Measurements from ENCODE around the gene SND1.

The SND1 gene

DNA sequence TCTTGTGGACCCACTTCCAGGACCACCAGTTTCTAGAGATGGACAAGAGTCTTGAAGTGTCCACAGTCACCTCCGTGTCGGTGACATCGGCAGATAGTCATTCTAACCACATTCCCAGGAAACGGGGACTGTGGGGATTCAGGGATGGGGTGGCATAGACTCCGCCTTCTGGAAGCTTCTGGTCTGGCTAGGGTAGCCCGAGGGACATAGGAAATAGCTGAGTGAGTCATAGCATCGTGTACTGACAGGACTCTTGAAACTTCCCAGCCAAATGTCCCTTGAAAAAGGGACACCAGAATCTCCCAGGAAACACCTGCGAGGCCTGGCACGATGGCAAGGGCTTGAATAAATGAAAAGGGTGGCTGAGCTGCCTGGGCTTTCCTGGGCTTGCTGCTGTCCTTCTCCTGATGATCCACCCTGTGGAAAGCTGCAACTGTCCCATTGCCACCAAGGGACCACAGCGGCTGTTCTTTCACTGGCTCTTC is 463.4 kb downstream of the SND1 start:
- TF ChIP-seq, protein P1, sequence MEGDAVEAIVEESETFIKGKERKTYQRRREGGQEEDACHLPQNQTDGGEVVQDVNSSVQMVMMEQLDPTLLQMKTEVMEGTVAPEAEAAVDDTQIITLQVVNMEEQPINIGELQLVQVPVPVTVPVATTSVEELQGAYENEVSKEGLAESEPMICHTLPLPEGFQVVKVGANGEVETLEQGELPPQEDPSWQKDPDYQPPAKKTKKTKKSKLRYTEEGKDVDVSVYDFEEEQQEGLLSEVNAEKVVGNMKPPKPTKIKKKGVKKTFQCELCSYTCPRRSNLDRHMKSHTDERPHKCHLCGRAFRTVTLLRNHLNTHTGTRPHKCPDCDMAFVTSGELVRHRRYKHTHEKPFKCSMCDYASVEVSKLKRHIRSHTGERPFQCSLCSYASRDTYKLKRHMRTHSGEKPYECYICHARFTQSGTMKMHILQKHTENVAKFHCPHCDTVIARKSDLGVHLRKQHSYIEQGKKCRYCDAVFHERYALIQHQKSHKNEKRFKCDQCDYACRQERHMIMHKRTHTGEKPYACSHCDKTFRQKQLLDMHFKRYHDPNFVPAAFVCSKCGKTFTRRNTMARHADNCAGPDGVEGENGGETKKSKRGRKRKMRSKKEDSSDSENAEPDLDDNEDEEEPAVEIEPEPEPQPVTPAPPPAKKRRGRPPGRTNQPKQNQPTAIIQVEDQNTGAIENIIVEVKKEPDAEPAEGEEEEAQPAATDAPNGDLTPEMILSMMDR (IDR thresholded peaks at IDR 0.05; ENCODE audit: insufficient read depth, low read length, poor library complexity, severe bottlenecking), result no peak
- H3K4me3 ChIP-seq (replicated peaks; ENCODE audit: low read depth, low read length), result no peak overlapping the region
- no peak for DNase-seq (ENCODE audit: extremely low read depth, insufficient read length)
- no peaks in the 10 kb centered on the region for H3K27me3 ChIP-seq (replicated peaks; ENCODE audit: control insufficient read depth, insufficient read depth, low read length)
- no peaks in the 10 kb centered on the region for H3K36me3 ChIP-seq (ENCODE audit: control insufficient read depth, insufficient read depth, low read length)

DNA sequence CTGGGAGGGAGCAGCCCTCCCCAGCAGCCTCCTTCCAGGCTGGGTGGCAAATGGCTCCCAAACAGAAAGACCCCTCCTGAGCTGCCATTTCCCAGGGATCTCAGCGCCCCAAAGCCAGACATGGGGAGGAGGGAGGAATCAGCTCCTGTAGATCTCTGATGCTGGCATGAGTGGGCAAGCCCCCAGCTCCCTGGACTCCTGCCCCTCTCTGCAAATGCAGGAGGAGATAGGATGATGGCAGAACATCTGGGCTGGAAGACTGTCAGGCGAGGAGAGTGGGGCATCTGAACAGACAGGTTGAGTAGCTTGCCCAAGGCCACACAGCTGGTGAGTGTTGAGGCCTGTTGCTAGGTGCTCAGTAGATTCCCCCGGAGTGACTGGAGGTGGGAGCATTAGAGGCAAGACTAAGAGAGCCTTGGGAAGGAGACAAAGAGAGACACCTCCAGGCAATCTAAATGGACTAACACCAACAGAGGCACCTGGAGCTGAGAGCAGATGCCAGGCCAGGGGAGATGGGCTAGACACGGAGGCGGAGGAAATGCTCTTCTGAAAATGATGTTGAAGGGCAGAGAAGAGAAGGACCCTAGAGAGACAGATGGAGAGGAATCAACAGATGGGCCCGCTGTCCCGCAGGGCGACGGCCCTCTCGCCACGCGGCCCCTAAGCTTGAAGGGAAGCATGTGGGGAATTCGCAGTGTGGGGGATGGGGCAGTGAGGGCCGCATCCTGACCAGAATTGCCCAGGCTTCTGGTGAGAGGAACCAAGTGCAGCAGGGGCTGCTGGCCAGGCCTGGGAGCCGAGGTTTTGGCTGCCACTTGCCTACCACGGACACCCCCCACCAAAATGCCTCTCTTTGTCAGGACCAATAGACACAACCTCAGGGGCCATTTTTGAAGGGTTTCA is 464.1 kb downstream of the SND1 start:
- peaks cover 2% of the 10 kb centered on the region for H3K27me3 ChIP-seq (replicated peaks; ENCODE audit: control insufficient read depth, insufficient read depth, low read length)
- no peak for DNase-seq (ENCODE audit: extremely low read depth, insufficient read length)

DNA sequence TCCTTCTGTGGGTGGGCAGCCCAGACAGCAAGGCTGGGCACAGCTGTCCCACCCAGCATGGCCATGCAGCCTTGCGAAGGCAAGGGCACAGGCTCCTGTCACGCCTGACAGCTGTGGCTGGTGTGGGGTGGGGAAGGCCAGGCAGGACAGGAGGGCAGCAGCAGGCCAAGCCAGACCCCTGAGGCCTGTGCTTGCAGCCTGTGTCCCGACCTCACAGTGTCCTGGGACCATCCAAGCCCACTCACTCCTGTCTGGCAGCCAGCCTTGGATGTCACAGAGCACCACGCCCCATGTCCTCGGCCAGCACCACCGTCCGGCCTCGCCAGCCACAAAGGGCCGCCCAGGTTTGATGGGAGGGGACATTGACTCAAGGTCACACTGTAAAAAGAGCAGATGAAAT is 464.7 kb downstream of the SND1 start:
- TF ChIP-seq, protein P1 (IDR thresholded peaks at IDR 0.05; ENCODE audit: insufficient read depth, low read length, poor library complexity, severe bottlenecking), result no peak
- H3K36me3 ChIP-seq (ENCODE audit: control insufficient read depth, insufficient read depth, low read length), result no peaks in the 10 kb centered on the region

More for the DNA sequence above, 464.1 kb downstream of the SND1 start:
- H3K36me3 ChIP-seq (ENCODE audit: control insufficient read depth, insufficient read depth, low read length), result no peaks in the 10 kb centered on the region
- TF ChIP-seq, protein P1 (IDR thresholded peaks at IDR 0.05; ENCODE audit: insufficient read depth, low read length, poor library complexity, severe bottlenecking), result no peak
- H3K4me3 ChIP-seq (replicated peaks; ENCODE audit: low read depth, low read length), result no peak overlapping the region

DNA sequence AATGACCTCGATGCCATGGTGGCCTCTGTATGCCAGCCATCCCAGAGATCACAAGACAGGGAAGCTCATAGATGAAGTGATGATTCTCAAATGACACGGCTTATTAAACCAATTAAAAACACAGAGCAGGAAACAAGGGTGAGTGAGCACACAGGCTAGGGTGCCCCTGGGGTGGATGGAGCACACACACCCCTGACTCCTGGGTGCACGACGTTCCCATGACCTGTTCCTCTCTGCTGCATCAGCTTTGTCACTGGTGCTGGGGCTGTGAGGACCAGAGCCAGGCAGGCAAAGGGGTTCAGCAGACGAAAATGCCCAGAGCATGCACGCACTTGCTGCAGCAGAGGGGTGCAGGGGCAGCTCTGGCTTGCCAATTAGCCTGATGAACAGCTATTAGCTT is 465.7 kb downstream of the SND1 start:
- no peak for DNase-seq (ENCODE audit: extremely low read depth, insufficient read length)
- no peaks in the 10 kb centered on the region for H3K36me3 ChIP-seq (ENCODE audit: control insufficient read depth, insufficient read depth, low read length)
- no peak overlapping the region for H3K4me3 ChIP-seq (replicated peaks; ENCODE audit: low read depth, low read length)
- H3K27me3 ChIP-seq (replicated peaks; ENCODE audit: control insufficient read depth, insufficient read depth, low read length), result peaks cover 2% of the 10 kb centered on the region
- TF ChIP-seq, protein P1 (IDR thresholded peaks at IDR 0.05; ENCODE audit: insufficient read depth, low read length, poor library complexity, severe bottlenecking), result no peak

More for the DNA sequence above, 464.7 kb downstream of the SND1 start:
- H3K27me3 ChIP-seq (replicated peaks; ENCODE audit: control insufficient read depth, insufficient read depth, low read length), result peaks cover 2% of the 10 kb centered on the region
- H3K4me3 ChIP-seq (replicated peaks; ENCODE audit: low read depth, low read length), result no peak overlapping the region
- DNase-seq (ENCODE audit: extremely low read depth, insufficient read length), result no peak

DNA sequence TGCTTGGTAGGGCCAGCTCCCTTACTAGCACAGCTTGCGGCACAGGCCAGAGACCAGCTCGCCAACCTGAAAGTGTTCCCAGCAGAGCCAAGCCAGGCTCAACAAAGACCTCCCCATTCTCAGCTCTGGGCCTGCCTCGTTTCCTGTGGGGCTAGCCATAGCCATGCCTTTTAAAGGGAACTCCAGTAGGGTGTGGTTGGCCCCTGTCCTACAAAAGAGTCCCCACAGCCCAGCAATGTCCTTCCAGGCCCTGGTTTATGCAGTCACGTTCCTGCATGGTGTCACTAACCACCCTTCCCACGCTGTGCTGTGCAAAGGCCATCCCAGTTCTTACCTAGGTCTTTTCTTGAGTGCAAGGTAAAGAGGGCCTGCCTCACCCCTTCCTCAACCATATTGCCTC is 467.0 kb downstream of the SND1 start:
- Histone ChIP-seq H3K4me3 (replicated peaks; ENCODE audit: low read depth, low read length) (no peak overlapping the region), H3K36me3 (ENCODE audit: control insufficient read depth, insufficient read depth, low read length) (no peaks in the 10 kb centered on the region), H3K27me3 (replicated peaks; ENCODE audit: control insufficient read depth, insufficient read depth, low read length) (peaks cover 2% of the 10 kb centered on the region)
- TF ChIP-seq, protein P1 (IDR thresholded peaks at IDR 0.05; ENCODE audit: insufficient read depth, low read length, poor library complexity, severe bottlenecking), result no peak
- DNase-seq (ENCODE audit: extremely low read depth, insufficient read length), result no peak
